GM12875 (cell line): Measurements from ENCODE around the gene RNASEH1.

Experiments
- H3K4me3 ChIP-seq: one replicate; pipeline ENCODE4 v1.5.1; 2011; ENCODE audit warnings: low read depth, low read length, control low read depth
- CTCF ChIP-seq: IDR thresholded peaks from 2 replicates; pipeline ENCODE4 v1.5.1; 2011; ENCODE audit warnings: low read depth, mild to moderate bottlenecking, control low read depth, inconsistent platforms, low read length, moderate library complexity, borderline replicate concordance; ENCODE audit not compliant: insufficient read depth

RNASEH1 gene

GRCh38 chr2:3587432-3587831, 29.3 kb upstream of the RNASEH1 start:
- TF ChIP-seq CTCF: no peak
- H3K4me3 ChIP-seq: no peak overlapping the region

GRCh38 chr2:3587021-3587420, 28.9 kb upstream of the RNASEH1 start:
- no peak overlapping the region for H3K4me3 ChIP-seq
- TF ChIP-seq CTCF: no peak

- no peak for TF ChIP-seq CTCF
- H3K4me3 ChIP-seq: no peak overlapping the region
Measured at GRCh38 chr2:3586220-3586619, 28.1 kb upstream of the RNASEH1 start.

GRCh38 chr2:3585261-3586109, 27.4 kb upstream of the RNASEH1 start:
- no peak overlapping the region for H3K4me3 ChIP-seq
- TF ChIP-seq CTCF: no peak

- no peak for TF ChIP-seq CTCF
- no peak overlapping the region for H3K4me3 ChIP-seq
Measured at GRCh38 chr2:3584608-3585260, 26.6 kb upstream of the RNASEH1 start.

GRCh38 chr2:3584076-3584475, 25.9 kb upstream of the RNASEH1 start:
- no peak for TF ChIP-seq CTCF
- no peak overlapping the region for H3K4me3 ChIP-seq
